GM19193 (cell line): ENCODE data around the gene CAMKMT.

Experiments
- POLR2A ChIP-seq: IDR thresholded peaks from 4 replicates; pipeline ENCODE4 v1.6.1; 2011; ENCODE audit not compliant: insufficient read depth, insufficient read length; ENCODE audit errors: extremely low read depth

The CAMKMT gene

DNA sequence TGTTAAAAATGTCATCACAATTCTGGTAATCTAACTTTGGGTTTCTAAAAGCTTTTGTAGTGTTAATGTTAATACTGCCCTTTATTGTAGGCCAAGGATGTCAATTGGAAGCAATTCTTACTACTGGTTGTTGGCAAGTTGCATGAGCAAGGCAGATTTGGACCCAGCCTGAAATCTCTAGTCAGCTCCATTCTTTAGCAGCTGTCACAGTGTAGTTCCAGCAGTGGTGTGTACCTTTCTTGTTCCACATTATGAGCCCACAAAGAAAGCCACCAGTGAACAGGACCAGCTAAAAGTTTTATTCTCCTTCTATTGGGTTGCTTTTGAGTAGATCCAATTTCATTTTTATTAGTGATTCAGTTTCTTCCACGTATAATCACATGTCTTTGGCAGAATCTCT, 133.8 kb downstream of the CAMKMT start:
- no peak for TF ChIP-seq POLR2A

DNA sequence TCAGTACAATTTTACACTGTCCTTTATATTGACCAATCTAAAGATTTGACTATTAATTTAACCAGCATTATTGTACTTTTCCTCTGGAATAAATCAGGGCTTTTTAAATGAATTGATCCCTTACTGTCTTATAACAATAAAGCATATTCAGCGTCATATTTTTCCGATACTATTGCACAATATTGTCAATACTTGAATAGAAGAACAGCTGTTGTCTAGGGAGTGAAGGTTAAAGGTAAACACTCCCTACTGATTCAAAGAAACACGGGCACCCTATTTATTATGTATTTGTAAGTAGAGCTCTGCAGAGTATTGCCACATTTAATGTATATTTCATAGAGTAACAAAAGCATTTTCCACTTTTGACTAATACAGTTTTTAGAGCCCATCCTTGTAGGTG, 134.4 kb downstream of the CAMKMT start:
- TF ChIP-seq POLR2A = no peak

DNA sequence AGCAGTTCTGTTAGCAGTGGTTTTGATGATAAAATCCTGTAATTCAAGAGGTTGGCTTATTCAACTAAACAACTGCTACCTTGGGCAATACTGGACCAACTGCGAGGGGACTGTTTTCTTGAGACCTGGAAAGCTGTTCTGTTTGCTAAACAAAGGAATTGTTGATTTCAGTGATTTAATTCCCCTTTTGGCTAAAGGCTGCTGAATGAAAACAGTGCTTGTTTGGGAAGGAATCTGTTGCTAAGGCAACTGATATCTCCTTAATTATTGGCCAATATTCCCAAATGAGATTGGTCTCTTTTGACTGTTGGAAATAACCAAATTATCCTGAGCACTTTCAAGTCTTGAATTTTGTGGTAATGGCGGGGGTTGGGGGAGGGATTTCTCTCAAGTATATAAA, 136.8 kb downstream of the CAMKMT start:
- TF ChIP-seq POLR2A = no peak

DNA sequence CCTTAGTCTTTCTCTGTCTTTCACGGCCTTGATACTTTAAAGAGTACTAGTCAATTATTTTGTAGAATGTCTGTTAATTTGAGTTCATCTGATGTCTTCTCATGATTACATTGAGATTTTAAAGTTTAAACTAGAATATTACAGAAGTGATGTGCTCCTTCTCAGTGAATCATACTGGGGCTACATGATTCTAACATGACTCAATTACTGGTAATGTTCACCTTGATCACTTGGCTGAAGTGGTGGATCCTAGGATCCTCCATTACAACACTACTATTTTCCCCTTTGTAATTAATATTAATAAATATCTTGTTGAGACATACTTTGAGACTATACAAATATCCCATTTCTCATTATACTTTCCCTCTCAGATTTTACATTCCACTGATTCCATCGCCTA, 148.5 kb downstream of the CAMKMT start:
- TF ChIP-seq POLR2A = no peak

DNA sequence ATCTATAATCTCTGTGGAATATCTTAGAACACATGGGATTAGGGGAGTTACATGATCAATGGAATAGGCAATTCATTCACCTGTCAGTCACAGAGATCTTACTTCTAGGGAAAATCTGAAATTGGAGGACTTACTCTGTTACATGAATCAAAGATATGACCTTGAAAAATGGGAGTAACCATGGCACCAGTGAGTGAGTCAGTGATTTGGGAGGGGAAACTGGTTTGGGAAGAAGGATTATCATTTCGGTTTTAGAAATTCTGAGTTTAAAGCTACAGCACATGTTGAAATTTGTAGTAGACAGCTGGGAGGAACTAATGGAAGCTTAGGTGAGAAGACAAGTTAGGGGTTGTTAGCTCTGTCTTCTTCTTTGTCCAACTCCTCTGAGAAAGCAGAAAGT, 153.7 kb downstream of the CAMKMT start:
- no peak for TF ChIP-seq POLR2A

DNA sequence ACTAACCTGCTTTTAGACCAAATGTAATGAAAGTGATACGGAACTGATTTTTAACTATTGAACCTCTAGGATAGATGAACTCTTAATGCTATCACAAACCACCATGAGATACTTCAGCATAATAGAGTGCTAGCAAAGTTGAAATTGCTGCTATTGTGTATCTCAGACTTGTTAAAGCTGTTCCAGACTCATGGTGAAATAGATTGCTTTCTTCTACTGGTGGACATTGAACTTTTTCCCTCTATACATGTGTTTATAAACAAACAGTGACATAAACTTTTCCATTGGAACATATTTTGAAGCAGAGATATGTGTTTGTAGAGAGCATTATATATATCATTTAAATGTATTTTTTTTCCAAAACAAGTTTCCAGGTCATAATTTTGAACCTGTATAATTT, 157.3 kb downstream of the CAMKMT start:
- no peak for TF ChIP-seq POLR2A

DNA sequence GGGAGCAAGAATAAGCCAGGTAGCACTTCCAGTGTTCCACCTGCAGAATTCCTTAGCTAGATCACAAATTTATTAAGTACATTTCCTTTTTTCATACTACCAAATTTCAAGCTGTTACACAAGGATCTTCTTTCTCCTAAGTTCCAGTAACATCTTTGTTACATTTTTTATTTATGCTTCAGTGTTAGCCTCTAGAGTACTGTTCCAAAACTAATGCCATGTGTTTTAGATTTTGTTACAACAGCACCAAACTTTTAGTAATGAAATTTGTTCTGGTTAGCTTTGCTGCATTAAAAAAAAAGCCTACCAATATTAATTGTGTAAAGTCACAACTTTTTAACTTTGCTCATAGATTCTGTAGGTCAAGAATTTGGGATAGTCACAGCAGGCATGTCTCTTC, 161.1 kb downstream of the CAMKMT start:
- TF ChIP-seq POLR2A = no peak

DNA sequence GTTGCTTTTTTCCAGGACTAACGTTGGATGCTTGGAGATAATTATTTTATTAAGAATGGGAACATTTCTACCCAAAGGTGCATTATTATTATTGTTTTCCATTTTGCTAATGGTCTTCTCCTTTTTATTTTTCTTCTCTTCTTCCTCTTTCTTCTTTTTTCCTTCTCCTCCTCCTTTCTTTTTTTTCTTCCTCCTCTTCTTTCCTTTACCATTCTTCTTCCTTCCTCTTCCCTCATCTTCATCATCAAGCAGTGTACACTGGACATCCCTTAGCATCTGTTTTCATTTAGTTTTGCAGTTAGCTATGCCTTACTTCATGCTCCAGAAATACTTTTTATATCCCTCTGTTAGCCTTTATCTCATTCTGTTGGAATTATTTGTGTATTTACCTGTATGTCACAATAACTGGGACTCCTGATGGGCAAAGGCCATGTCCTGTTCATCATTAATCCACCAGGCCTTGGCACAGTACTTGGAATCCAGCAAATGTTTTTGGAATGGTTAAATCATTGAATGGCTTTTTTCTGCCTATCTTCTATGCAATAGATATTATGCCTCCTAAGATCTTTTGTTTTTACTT, 162.7 kb downstream of the CAMKMT start:
- TF ChIP-seq POLR2A = no peak

DNA sequence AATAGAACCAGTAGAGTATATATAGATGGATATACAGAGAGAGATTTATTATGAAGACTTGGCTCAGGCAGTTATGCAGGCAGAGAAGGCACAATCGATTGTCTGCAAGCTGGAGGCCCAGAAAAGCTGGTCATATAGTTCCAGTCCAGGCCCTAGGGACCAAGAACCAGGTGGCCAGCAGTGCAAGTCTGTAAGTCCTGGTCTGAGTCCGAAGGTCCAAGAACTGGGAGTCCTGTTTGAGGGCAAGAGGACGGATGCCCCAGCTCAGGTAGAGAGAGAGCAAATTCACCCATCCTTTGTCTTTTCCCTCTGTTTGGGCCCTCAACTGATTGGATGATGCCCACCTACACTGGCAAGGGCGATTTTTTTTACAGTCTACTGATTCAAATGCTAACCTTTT, 164.6 kb downstream of the CAMKMT start:
- TF ChIP-seq POLR2A = no peak

DNA sequence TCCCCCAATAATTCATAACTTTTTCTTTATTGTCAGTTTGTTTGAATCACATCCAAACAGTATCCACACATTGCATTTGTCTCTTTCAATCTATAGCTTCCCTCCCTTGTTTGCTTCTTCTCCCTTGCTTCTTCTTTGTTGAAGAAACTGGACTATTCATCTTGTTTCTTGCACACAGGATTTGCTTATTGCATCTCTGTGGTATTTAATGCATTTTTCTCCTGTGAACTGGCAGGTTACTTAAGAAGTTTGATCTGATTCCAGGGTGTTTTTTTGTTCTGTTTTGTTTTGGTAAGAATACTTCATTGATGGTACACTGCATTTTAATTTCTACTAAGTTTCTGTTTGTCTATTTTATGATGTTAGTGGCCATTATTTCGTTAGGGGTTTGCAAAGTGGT, 166.8 kb downstream of the CAMKMT start:
- no peak for TF ChIP-seq POLR2A

DNA sequence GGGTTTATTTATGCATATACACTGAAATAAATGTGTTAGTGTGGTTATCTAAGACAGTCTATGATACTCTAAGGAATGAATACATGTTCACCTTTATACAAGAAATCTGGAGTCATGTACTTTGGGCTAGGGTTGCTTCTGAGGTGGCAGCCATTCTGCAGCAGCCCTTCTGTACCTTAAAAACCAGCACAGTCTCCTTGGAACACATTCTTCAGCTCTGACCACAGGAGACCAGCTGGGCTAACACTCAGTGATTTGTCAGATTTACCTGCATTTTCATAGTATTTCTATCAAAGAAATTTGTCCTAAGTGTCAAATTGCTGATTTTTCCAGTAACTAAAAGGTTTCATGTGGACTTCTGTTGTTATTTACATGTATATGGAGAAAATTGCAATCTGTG, 167.7 kb downstream of the CAMKMT start:
- TF ChIP-seq POLR2A = no peak

DNA sequence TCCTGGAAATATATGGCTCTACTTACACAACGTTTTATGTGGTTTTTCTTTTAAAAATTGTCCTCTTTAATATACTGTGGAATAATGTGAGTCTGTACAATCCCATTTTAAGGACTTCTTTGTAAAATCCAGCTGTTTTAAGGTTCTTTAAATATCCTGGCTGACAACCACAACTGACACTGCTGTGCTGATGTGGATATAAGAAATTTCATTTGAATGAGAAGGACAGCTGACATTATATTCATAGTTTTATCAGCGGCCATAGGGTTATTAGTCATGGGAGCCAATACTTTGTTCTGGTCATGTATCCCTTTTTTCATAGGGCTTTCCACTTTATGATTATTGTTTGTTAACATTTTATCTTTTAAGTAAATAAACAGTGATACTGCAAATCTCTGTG, 169.5 kb downstream of the CAMKMT start:
- TF ChIP-seq POLR2A = no peak

DNA sequence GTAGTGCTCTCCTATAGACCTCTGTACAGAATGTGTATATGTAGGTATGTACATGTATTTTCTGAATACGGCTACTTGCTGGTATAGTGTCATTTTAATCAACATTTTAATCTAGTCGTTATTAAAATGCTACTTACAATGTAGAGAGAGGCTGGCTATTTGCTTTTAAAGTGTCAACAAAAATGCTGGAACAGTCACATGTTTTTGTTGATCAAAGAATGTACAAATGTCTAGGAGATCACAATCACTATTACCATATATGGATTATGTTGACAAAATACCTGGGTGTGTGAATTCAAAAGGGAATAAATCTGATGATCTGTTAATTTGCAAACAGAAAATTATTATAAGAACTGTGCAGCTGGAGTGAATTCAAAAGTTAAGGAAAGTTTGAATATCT, 170.3 kb downstream of the CAMKMT start:
- no peak for TF ChIP-seq POLR2A

DNA sequence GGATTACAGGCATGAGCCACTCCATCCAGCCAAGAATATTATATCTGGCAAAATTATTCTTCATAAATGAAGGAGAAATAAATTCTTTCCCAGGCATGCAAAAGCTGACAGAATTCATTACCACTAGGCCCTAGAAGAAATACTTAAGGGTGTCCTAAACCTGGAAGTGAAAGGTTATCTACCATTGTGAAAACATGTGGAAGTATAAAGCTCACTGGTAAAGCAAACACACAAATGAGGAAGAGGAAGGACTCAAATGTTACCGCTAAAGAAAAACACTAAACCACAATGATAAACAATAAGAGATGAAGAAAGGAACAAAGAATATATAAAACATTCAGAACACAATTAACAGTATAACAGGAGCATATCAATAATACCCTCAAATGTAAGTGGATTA, 171.8 kb downstream of the CAMKMT start:
- no peak for TF ChIP-seq POLR2A

DNA sequence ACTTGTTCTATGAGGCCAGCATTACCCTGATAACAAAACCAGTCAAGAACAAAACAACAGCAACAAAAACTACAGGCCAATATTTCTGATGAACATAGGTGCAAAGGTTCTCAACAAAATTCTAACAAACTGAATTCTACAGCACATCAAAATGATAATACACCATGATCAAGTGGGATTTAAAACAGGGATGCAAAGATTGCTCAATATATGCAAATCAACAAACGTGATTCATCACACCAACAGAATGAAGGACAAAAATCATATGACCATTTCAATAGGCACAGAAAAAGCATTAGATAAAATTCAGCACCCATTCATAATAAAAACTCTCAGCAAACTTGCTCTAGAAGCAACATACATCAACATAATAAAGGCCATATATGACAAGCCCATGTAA, 173.6 kb downstream of the CAMKMT start:
- no peak for TF ChIP-seq POLR2A

DNA sequence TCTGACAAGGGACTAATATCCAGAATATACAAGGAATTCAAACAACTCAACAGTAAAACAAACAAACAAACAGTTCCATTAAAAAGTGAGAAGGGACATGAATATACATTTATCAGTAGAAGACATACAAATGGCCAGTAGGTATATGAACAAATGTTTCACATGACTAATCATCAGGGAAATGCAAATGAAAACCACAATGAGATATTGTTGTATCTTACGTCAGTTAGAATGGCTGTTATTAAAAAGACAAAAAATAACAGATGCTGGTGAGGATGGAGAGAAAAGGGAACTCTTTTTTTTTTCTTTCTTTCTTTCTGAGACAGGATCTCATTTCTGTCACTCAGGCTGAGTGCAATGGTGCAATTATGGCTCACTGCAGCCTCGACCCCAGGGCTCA, 175.5 kb downstream of the CAMKMT start:
- TF ChIP-seq POLR2A = no peak

DNA sequence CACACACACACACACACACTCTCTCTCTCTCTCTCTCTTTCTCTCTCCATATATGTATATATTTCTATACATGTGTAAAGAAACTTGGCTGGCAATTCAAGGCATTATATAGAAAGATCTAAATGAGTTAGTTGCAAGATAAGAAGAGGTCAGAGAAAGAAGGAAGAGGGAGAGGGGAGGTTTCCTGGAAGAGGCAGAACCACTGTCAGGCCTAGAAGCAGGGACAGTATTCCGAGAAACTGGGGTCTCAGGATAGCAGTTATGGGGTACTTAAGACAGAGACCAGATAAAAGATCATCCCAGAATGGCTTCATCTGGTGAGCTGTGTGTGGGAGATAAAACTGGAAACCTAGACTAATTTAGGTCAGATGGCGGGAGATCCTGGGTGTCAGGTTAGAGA, 180.8 kb downstream of the CAMKMT start:
- TF ChIP-seq POLR2A = no peak
